ENCODE data around the gene PTPRM.

Gene PTPRM

DNA sequence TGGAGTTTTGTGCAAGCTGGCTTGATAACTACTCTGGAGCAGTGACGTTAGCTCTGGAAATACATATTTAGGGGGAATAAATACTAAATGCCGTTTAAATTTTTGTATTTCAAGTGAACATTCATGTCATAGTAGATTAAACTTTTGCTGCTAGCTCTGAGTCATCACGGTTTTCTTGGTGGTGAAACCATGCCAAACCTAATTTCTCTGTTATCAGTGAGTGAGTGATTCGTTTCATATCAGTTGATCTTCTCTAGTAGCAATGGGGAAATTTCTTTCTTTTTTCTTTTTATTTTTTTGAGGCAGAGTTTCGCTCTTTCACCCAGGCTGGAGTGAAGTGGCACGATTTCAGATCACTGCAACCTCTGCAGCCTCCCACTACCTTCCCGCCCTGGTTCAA, 211.1 kb downstream of the PTPRM start:
- no peak overlapping the region for H3K27ac ChIP-seq (ENCODE audit: low read depth, low read length)
- H3K36me3 ChIP-seq (ENCODE audit: control insufficient read depth, insufficient read depth, low read length), result no peaks in the 10 kb centered on the region
- H3K4me3 ChIP-seq (ENCODE audit: low read depth, low read length), result no peak overlapping the region
- H3K9me3 ChIP-seq (ENCODE audit: control insufficient read depth, insufficient read depth, low read length), result no peaks in the 10 kb centered on the region
- H3K27me3 ChIP-seq (ENCODE audit: control insufficient read depth, insufficient read depth, low read length), result no peaks in the 10 kb centered on the region
- no peaks in the 10 kb centered on the region for H3K4me1 ChIP-seq (ENCODE audit: control insufficient read depth, insufficient read depth, low read length)
- no peak overlapping the region for H3K9ac ChIP-seq (ENCODE audit: low read depth, low read length)

DNA sequence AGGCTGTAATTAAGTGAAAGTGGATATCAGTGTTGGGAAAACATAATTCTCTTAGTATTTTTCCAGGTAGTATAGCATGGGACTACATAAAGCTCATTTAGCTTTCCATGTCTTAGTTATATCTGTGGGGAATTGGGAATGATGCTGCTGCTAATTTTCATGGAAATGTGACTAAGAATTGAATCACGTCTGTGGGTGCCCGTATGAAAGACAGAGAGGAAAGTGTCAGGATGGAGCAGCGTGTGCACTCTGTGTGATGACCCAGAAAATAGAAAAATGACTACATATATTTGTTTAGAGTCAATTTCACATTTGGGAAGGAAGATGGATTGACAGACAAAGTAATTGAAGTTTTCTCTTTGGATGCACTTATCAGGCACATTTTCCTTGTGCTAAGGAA, 212.1 kb downstream of the PTPRM start:
- H3K9me3 ChIP-seq (ENCODE audit: control insufficient read depth, insufficient read depth, low read length), result no peaks in the 10 kb centered on the region
- no peaks in the 10 kb centered on the region for H3K27me3 ChIP-seq (ENCODE audit: control insufficient read depth, insufficient read depth, low read length)
- no peak overlapping the region for H3K4me3 ChIP-seq (ENCODE audit: low read depth, low read length)
- peaks cover under 1% of the 10 kb centered on the region; the same call in 1 of the 2 replicates for H3K4me1 ChIP-seq (ENCODE audit: control insufficient read depth, insufficient read depth, low read length)
- H3K9ac ChIP-seq (ENCODE audit: low read depth, low read length), result no peak overlapping the region
- H3K36me3 ChIP-seq (ENCODE audit: control insufficient read depth, insufficient read depth, low read length), result no peaks in the 10 kb centered on the region
- H3K27ac ChIP-seq (ENCODE audit: low read depth, low read length), result no peak overlapping the region

DNA sequence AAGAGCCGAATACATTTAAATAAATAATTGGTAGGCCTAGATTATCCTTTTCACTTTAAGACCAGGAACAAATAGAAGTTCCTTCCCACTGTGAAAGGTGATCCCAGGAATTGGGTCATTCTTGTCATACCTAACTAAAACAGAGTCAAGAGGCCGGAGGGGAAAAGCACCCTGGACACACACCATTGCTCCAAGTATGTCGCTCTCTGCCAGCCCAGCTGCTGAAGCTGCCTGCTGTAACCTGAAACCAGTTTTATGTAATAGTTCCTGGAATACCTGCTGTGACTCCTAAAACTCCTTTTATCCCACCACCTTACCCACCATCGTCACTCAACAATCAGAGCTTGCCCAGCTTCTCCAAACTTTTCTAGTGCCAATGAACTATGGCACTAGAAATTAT, 217.1 kb downstream of the PTPRM start:
- no peak overlapping the region for H3K27ac ChIP-seq (ENCODE audit: low read depth, low read length)
- no peak overlapping the region for H3K9ac ChIP-seq (ENCODE audit: low read depth, low read length)
- H3K4me3 ChIP-seq (ENCODE audit: low read depth, low read length), result no peak overlapping the region
- no peaks in the 10 kb centered on the region for H3K9me3 ChIP-seq (ENCODE audit: control insufficient read depth, insufficient read depth, low read length)
- H3K4me1 ChIP-seq (ENCODE audit: control insufficient read depth, insufficient read depth, low read length), result peaks cover 6% of the 10 kb centered on the region
- no peaks in the 10 kb centered on the region for H3K36me3 ChIP-seq (ENCODE audit: control insufficient read depth, insufficient read depth, low read length)
- H3K27me3 ChIP-seq (ENCODE audit: control insufficient read depth, insufficient read depth, low read length), result no peaks in the 10 kb centered on the region

DNA sequence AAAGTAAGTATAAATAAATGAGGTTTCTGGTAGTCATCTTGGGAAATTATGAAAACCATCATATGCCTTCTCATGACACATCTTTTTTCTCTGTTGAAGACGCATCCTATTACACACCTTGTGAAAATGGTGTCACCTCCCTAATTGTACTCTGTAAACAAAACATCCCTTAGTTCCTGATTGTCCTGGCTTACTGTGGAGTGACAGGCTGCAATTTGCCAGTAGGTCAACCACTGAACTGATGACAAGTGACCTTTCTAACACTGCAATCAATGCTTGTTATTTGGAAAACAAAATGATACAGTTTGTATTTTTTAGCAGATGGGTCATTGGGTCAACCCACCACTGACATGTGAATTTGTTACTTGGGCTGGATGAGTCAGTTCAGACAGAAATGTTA, 219.5 kb downstream of the PTPRM start:
- Histone ChIP-seq H3K36me3 (ENCODE audit: control insufficient read depth, insufficient read depth, low read length) (no peaks in the 10 kb centered on the region), H3K4me3 (ENCODE audit: low read depth, low read length) (no peak overlapping the region), H3K27me3 (ENCODE audit: control insufficient read depth, insufficient read depth, low read length) (no peaks in the 10 kb centered on the region), H3K27ac (ENCODE audit: low read depth, low read length) (no peak overlapping the region), H3K9me3 (ENCODE audit: control insufficient read depth, insufficient read depth, low read length) (no peaks in the 10 kb centered on the region), H3K9ac (ENCODE audit: low read depth, low read length) (no peak overlapping the region), H3K4me1 (ENCODE audit: control insufficient read depth, insufficient read depth, low read length) (peaks cover 26% of the 10 kb centered on the region)

DNA sequence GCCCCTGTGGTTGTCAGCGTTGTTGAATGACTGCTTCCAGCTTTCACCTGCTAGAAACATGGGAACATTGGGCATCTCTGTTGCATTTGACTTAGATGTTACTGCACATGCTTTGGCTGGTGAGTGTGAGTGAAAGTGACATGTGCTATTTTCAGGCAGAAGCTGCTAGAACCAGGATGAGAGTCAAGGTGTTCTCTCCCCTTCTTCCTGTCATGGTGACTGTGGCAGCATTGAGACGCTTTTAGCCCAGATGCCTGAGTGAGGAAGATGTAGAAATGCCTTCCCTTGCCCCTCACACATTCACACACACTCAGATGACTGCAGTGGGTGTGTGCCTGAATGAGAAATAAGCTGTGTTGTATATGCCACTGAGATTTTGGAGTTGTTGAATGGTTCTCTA, 220.2 kb downstream of the PTPRM start:
- Histone ChIP-seq H3K4me3 (ENCODE audit: low read depth, low read length) (no peak overlapping the region), H3K4me1 (ENCODE audit: control insufficient read depth, insufficient read depth, low read length) (peaks cover 26% of the 10 kb centered on the region), H3K9ac (ENCODE audit: low read depth, low read length) (no peak overlapping the region), H3K27ac (ENCODE audit: low read depth, low read length) (no peak overlapping the region), H3K36me3 (ENCODE audit: control insufficient read depth, insufficient read depth, low read length) (no peaks in the 10 kb centered on the region), H3K27me3 (ENCODE audit: control insufficient read depth, insufficient read depth, low read length) (no peaks in the 10 kb centered on the region), H3K9me3 (ENCODE audit: control insufficient read depth, insufficient read depth, low read length) (no peaks in the 10 kb centered on the region)

DNA sequence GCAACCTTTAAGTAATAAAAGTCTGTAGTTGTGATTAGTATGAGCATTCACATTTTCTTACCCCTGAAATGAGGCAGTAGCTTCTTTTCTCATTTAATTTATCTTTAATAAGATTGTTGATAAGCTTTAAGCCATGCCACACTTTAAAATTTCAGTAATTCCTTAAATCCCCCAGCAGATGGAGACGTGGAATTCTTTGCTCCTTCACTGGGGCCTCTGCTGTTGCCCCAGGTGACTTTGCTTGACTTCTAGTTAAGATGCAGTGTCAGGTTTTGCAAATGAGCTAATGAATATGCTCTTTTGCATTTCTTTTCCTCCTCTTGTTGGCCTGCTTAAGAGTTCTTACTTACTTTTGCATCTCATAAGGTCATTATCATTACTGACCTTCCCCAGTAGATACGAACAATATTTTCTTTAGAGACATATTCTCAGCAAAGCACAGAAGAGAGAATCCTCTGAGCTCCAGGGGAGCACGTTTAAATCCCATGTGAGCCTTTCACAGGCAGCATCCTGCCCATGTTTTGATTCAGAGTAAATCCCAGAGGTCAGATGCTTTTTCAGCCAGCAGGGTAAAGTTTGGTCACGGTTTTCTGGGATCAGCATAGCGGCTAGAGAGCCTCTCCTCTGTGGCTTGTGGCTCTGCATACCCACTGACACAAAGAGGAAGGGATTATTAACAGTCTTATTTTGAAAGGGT, 222.9 kb downstream of the PTPRM start:
- peak overlapping the region; percentile 84 for H3K27ac ChIP-seq (ENCODE audit: low read depth, low read length)

DNA sequence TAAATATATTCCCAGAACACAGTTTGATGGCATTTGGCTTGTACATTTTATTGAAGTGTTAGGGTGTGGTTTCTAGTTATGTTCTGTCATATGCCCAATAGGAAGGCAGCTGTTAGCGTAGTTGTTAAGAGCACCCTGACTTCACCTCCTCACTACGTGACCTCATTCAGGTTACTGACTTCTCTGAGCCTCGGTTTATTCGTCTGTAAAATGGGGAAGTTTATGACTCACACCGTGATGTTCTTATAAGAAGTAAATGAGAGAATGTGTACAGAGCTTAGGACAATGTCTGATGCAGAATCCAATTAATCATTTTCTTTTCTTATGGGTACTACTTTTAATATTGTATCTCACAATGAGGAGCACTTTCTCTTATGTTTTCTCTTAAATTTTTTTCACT, 226.0 kb downstream of the PTPRM start:
- no peaks in the 10 kb centered on the region for H3K27me3 ChIP-seq (ENCODE audit: control insufficient read depth, insufficient read depth, low read length)
- H3K9ac ChIP-seq (ENCODE audit: low read depth, low read length), result no peak overlapping the region
- no peak overlapping the region for H3K27ac ChIP-seq (ENCODE audit: low read depth, low read length)
- H3K4me3 ChIP-seq (ENCODE audit: low read depth, low read length), result no peak overlapping the region
- peaks cover 20% of the 10 kb centered on the region for H3K4me1 ChIP-seq (ENCODE audit: control insufficient read depth, insufficient read depth, low read length)
- no peaks in the 10 kb centered on the region for H3K9me3 ChIP-seq (ENCODE audit: control insufficient read depth, insufficient read depth, low read length)
- H3K36me3 ChIP-seq (ENCODE audit: control insufficient read depth, insufficient read depth, low read length), result no peaks in the 10 kb centered on the region

More for the DNA sequence above, 222.9 kb downstream of the PTPRM start:
- peak overlapping the region; percentile 9; the same call in 1 of the 2 replicates for H3K4me3 ChIP-seq (ENCODE audit: low read depth, low read length)
- peaks cover 20% of the 10 kb centered on the region for H3K4me1 ChIP-seq (ENCODE audit: control insufficient read depth, insufficient read depth, low read length)
- H3K9ac ChIP-seq (ENCODE audit: low read depth, low read length), result no peak overlapping the region
- H3K27me3 ChIP-seq (ENCODE audit: control insufficient read depth, insufficient read depth, low read length), result no peaks in the 10 kb centered on the region
- H3K36me3 ChIP-seq (ENCODE audit: control insufficient read depth, insufficient read depth, low read length), result no peaks in the 10 kb centered on the region
- H3K9me3 ChIP-seq (ENCODE audit: control insufficient read depth, insufficient read depth, low read length), result no peaks in the 10 kb centered on the region

DNA sequence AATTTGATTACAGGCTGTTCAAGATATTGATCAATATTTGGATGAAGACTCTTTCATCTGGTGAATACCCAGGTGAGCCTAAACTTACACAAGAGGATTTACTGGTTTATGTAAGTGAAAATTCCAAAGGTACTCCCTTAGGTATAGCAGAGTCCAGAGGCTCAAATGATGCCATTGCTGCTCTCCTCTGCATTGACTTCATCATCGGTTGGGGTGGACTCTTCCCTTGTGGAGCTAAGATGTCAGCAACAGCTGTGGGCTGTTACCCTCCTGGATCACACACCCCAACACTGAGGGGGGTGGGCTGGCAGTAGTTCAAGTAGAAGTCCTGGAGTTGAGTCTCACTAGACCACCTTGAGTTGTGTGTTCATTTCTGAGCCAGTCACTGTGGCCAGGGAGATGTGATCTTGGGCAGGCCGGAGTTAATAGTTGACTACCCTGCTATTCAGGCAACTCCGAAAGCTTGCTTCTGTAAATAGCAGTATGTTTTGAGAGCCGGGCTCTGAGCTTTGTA, 236.9 kb downstream of the PTPRM start:
- H3K4me1 ChIP-seq (ENCODE audit: control insufficient read depth, insufficient read depth, low read length), result peaks cover 11% of the 10 kb centered on the region
- H3K27me3 ChIP-seq (ENCODE audit: control insufficient read depth, insufficient read depth, low read length), result no peaks in the 10 kb centered on the region
- no peak overlapping the region for H3K9ac ChIP-seq (ENCODE audit: low read depth, low read length)
- H3K4me3 ChIP-seq (ENCODE audit: low read depth, low read length), result no peak overlapping the region
- no peaks in the 10 kb centered on the region for H3K9me3 ChIP-seq (ENCODE audit: control insufficient read depth, insufficient read depth, low read length)
- no peaks in the 10 kb centered on the region for H3K36me3 ChIP-seq (ENCODE audit: control insufficient read depth, insufficient read depth, low read length)
- no peak overlapping the region for H3K27ac ChIP-seq (ENCODE audit: low read depth, low read length)

DNA sequence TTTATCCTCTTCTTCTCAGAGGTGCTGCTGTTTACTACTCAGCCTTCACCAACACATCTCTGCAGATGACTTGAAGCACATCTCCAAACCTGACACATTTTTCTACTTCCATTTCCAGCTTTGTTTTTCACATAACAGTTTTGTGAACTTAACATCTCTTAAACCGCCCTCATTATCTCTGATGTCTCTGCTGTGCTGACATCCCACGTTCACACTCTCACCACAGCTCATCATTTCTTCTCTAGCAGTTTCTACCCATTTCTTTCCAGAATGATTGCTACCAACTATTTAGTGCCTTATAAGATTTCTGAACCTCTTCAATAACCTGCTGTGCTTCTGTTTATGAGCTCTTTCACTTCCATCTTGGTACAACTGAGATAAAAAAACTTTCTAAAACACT, 238.0 kb downstream of the PTPRM start:
- no peak overlapping the region for H3K9ac ChIP-seq (ENCODE audit: low read depth, low read length)
- H3K4me1 ChIP-seq (ENCODE audit: control insufficient read depth, insufficient read depth, low read length), result peaks cover 21% of the 10 kb centered on the region

DNA sequence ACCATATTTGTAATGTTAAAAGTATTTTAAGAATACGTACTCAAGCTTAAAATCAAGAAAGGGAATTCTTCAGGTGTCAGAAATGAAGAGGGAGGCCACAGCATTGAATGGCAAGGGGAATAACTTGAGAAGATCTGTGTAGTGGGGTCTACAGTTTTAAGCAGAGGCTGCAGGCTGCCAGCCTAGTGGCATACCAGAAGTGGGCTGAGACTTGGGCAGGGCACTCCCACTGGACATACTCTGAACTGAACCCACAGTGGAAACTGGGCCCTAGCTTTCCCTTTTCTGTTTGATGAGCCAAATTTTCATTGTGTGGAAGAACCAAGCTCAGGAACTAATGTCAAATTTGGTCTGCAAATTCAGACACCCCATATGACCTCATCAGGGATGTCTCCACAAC, 238.8 kb downstream of the PTPRM start:
- Histone ChIP-seq H3K36me3 (ENCODE audit: control insufficient read depth, insufficient read depth, low read length) (no peaks in the 10 kb centered on the region), H3K9ac (ENCODE audit: low read depth, low read length) (no peak overlapping the region), H3K27ac (ENCODE audit: low read depth, low read length) (no peak overlapping the region), H3K27me3 (ENCODE audit: control insufficient read depth, insufficient read depth, low read length) (no peaks in the 10 kb centered on the region), H3K4me3 (ENCODE audit: low read depth, low read length) (no peak overlapping the region), H3K9me3 (ENCODE audit: control insufficient read depth, insufficient read depth, low read length) (no peaks in the 10 kb centered on the region), H3K4me1 (ENCODE audit: control insufficient read depth, insufficient read depth, low read length) (peaks cover 22% of the 10 kb centered on the region)

More for the DNA sequence above, 238.0 kb downstream of the PTPRM start:
- H3K36me3 ChIP-seq (ENCODE audit: control insufficient read depth, insufficient read depth, low read length), result no peaks in the 10 kb centered on the region
- no peaks in the 10 kb centered on the region for H3K27me3 ChIP-seq (ENCODE audit: control insufficient read depth, insufficient read depth, low read length)
- H3K9me3 ChIP-seq (ENCODE audit: control insufficient read depth, insufficient read depth, low read length), result no peaks in the 10 kb centered on the region
- no peak overlapping the region for H3K27ac ChIP-seq (ENCODE audit: low read depth, low read length)
- H3K4me3 ChIP-seq (ENCODE audit: low read depth, low read length), result no peak overlapping the region

DNA sequence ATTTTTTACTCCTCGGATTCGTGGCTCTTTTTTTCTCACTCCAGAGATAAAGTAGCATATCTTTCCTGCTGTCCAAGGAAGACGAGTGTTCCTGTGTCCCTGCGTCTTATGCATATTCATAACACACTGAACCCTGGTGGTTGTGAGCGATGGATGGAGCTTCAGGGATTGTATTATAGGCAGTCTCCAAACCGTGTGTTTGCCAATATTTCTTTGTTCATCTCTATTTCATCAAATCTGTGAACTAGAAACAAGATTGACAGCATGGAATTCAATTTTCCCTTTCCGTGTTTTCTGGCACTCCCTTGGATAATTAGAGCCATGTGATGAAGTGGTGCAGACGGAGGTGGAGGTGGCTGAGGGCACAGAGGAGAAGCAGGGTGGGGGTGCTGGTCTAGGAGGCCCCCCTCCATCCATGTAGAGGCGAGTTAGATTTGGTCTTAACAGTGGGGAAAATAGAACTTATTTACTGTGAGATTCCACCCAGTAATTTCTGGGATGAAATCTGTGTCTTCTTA, 240.9 kb downstream of the PTPRM start:
- H3K36me3 ChIP-seq (ENCODE audit: control insufficient read depth, insufficient read depth, low read length), result no peaks in the 10 kb centered on the region
- no peak overlapping the region for H3K9ac ChIP-seq (ENCODE audit: low read depth, low read length)
- no peak overlapping the region for H3K27ac ChIP-seq (ENCODE audit: low read depth, low read length)
- no peaks in the 10 kb centered on the region for H3K9me3 ChIP-seq (ENCODE audit: control insufficient read depth, insufficient read depth, low read length)
- no peaks in the 10 kb centered on the region for H3K27me3 ChIP-seq (ENCODE audit: control insufficient read depth, insufficient read depth, low read length)
- no peak overlapping the region for H3K4me3 ChIP-seq (ENCODE audit: low read depth, low read length)
- H3K4me1 ChIP-seq (ENCODE audit: control insufficient read depth, insufficient read depth, low read length), result peaks cover 22% of the 10 kb centered on the region

Data from HUES48 (cell line).